Measurements from ENCODE around the gene KIF15.

Gene KIF15

DNA sequence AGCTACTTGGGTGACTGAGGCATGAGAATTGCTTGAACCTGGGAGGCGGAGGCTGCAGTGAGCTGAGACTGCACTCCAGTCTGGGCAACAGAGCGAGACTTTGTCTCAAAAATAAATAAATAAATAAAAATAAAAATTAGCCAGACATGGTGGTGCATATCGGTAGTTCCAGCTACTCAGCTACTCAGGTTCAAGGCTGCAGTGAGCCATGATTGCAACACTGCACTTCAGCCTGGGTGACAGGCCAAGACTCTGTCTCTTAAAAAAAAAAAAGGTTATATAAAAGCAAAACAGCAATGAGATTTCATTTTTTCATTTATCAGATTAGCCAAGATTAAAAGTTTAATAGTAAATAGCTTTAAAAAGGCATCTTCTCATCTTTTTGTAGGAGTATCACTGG, 115.7 kb downstream of the KIF15 start:
- no peak for DNase-seq (ENCODE audit: low read depth)

DNA sequence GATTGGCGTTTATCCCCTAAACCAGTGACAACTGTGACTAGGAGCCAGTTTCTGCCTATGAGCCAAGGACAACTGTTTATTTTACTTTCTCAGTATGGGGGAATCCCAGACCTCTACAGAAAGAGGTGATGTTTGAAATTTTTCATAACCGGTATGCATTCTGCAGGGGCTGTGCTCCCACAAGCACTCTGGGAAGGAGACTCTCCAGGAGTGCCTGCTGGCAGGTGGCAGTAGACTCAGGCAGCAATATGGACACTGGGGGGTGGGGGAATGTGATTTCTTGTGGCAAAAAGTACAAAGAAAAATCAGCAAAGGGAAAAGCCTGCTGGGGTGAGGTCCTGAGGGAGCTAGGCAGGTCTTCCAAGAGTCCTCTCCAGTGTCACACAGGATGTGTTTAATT, 118.7 kb downstream of the KIF15 start:
- no peak for DNase-seq (ENCODE audit: low read depth)

DNA sequence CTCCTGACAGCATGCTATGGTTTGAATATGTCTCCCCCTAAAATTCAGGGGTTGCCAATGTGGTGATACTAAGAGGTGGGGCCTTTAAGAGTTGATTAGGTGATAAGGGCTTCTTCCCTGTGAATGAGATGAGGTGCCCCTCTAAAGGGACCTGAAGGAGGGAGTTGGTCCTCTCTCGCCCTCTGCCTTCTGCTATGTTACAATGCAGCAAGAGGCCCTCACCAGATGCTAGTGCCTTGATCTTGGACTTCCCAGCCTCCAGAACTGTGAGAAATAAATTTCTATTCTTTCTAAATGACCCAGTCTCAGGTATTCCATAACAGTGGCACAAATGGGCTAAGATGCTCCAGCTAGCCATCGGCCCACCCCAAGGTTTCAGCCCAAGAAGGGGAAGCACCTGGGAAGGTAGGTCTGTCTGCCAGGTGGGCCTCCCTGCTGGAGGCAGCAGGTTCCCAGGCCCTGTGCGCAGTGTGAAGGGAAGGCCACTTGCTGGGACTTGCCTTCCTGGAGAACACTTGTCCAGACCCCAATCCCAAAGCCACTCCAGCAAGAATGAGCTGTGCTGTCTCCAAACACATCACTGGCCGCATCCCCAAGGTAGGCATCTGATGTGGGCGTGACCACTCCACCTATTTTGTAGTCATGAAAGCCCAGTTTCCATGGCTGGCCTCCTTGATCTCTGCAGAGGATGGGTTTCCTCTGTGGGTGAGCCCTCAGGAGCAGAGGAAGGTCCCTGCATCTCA, 121.8 kb downstream of the KIF15 start:
- no peak for DNase-seq (ENCODE audit: low read depth)

DNA sequence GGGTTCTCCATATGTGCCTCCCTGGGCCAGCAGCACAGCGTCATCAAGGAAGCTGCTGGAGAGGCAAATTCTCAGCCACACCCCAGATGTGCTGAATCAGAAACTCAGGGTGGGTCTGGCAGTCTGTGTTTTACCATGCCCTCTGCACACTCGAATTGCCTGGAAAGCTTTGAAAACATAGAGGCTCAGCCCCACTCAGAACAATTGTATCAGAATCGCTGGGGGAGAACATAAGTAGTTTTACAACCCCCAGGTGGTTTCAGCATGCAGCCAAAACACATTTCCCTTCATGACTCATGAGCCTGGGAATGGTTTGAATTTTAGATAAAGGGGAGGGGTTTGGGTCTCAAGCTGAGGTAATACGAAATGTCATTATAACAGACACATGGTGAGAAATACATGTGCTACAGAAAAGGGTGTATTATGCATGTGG, 122.4 kb downstream of the KIF15 start:
- no peak for DNase-seq (ENCODE audit: low read depth)

DNA sequence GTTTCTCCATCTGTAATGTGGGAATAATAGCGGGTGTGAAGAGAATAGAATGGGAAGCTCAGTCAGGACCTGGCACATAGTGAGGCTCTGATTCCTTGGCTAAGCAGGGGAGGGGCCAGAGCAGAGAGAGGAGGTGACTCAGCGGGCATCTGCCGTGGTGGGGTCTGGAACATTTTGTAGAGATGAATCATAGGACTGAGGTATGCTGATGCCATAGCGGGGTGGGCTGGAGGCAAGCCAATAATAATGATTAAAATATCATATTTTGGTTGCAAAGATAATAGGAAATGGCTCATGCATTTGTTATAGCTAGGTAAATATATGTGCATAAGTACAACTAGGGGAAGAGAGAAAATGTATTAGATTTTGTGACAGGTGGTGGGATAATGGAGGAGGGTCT, 124.0 kb downstream of the KIF15 start:
- DNase-seq (ENCODE audit: low read depth), result no peak

DNA sequence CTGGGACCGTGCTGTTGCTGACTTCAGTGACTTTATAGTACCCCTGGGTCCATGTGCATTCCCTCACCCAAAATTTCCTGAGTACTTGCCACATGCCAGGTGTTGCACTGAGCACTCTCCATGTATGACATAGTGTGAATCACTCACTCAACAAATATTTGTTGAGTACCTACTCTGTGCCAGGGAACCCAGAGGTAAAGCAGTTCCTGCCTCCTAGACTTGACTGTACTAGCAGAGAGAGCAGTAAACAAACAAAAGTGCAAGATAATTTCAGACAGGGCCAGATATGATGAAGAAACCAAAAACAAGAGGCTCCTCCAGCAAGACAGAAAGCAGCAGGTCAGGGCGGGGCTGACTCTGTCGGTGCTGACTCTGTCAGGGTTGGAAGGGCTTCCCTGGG, 125.0 kb downstream of the KIF15 start:
- DNase-seq (ENCODE audit: low read depth), result no peak

DNA sequence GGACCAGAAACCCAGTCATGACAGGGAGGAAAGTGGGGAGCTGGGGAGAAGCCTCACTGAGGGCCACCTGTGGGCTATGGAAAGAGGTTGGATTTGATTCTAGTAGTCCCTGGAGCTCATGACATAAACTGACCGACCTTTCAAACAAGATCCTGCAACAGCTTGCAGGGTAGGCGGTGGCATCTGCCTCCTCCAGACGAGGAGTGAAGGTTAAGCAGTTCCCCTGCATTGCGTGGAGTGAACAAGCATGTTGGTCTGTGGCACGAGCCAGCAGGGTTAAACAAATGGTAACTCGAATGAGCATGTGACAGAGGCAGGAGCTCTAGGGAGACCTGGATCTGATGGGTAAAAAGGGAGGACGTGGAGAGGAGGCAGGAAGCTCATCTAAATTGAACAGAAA, 125.5 kb downstream of the KIF15 start:
- DNase-seq (ENCODE audit: low read depth), result no peak

DNA sequence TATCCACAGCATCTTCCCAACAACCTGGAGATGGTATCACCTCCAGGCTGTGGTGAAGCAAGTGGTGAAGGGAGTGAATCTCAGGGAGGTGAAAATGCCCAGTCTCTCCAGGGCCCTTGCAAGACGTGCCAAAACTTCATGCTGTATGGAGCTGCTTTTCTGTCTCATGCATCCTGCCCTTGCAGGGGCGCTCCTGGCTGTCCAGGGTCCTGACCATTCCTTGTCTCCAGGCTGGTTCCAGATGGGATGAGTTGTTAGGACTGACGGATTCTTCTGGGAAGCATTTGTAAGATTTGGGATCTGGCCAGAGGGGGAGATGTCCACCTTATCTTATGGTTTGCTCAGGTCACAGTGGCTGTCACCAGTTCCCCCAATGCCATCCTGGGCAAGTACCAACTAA, 128.7 kb downstream of the KIF15 start:
- DNase-seq (ENCODE audit: low read depth), result no peak

DNA sequence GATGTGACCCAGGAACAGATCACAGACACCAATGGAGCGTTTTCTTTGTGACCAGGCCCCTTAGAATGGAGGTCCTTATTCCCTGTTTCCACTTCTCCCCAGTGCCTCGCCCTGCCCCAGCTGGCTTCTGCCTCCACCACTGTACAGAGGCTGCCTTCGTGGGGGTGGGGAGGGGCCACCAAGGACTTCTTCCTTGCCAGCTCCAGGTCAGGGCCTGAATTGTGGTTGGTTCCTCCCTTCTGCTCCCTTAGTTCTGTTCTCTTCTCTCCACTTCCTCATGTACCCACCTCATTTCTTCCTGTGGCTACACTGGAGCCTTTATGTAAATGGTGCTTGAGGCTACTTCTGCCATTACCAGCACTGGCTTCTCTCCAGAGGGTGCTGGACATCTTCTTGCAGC, 129.3 kb downstream of the KIF15 start:
- no peak for DNase-seq (ENCODE audit: low read depth)

DNA sequence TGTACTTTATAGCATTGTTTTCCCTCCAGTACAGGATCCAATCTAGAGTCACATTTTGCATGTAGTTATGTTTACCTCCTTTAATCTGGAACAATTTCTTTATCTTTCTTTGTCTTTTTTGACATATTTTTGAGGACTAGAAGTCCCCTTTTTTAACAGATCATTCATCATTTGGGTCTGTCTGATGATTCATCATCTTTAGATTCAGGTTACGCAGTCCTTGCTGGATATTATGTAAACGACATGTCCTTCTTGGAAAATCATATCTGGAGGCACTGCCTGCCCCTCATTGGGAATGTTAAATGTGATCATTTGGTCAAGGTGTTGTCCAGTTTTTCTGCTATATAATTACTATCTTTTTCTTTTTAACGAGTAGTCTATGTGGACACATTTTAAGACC, 131.1 kb downstream of the KIF15 start:
- DNase-seq (ENCODE audit: low read depth), result no peak

DNA sequence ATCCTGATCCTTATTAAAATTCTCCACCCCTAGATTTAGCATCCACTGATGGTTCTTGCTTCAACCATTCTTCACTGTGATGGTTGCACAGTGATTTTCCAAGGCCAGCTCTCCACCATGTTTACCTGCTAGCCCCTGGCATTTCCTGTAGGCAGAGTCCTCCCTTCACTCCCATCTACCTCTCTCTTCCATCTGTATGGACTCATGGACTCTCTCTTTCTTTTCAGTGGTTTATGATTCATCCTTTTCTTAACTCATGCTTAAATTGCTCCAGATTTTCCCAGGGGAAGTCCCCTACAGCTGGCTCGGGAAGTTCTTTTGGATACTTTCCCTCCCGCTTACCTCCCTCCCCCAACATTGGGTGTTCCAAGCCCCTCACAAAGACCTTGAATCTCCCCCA, 131.5 kb downstream of the KIF15 start:
- no peak for DNase-seq (ENCODE audit: low read depth)

DNA sequence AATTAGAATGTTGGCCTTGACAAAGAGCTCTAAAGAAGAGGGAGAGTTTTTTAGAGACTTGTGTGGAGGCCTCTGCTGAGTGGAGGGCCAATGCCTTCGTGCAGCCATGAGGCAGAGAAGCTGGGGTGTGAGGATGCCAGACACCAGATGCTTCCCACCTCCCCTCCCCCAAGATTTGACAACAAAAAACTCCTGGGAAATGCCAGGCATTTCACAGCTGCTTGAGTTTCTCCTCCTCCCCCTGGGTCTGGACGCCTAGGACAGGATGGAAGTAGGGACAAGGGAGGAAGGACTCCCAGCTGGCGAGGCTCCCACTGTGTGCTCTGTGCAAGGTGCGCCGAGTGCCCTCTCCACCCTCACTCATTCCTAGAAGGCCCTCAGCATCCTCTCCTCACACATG, 132.9 kb downstream of the KIF15 start:
- no peak for DNase-seq (ENCODE audit: low read depth)

DNA sequence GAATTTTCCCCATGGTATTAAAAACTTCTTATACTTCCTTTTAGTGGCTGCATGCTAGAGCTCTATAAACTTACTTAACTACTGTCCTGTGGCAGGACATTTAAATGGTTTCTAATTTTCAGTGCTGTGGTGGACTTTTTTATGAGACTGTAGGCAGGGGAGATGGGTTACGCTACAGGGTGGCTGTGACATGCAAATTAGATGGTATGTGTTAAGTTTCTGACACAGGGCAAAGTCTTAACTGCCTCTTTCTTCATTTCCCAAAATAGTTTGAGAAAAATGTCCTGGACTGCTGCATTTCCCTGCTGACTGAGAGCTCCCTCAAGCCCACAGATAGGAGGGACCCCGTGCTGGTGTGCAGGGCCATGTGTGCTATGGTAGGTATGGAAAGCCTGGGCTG, 134.8 kb downstream of the KIF15 start:
- no peak for DNase-seq (ENCODE audit: low read depth)

DNA sequence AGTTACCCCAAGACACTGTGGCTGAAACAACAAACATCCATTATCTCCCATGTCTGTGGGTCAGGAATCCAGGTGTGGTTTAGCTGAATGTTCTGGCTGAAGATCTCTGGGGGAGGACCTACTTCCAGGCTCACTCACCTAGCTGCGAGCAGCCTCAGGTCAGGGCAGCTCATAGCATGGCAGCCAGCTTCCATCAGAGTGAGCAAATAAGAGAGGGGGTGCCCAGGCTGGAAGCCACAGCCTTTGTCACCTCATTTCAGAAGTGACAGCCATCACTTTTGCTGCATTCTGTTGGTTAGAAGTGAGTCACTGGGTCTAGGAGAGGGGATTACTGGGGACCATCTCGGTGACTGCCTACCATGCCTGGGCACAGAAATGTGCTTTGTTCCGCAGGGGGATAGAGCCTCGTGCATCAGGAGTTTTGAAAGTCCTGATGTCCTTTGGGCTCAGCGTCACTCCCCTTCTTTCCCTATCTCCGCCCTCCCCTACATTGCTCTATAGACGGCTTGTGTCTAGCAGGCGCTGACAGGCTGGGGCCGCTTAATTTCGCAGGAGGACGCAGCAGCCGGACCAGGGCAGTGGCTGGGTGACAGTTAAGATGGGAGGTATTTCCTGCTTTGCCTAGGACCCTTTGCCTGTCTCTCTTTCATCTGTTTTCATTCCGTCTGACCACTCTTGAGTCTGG, 138.2 kb downstream of the KIF15 start:
- no peak for DNase-seq (ENCODE audit: low read depth)

DNA sequence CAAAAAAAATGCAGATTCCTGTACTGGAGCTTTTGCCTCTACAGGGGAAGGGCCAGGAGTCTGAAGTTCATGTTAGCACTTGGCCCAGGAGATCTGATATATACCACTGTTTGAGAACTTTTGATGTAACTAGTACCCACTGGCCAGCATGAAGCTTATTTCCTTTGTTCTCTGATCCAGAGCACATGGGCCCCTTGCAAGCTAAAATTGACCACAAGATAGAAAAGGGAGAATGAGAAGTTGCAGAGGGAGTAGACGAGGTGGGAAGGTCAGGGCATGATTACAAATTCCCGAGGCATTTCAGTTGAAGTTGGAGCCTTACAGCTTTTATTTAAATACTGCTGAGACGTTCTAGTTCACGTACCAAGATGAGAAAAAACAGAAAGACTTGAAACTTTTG, 141.0 kb downstream of the KIF15 start:
- no peak for DNase-seq (ENCODE audit: low read depth)

Data from activated T-cell treated with anti-CD3 and anti-CD28 coated beads for 1 hour (primary cell).